K562 (cell line): ENCODE data around the gene MCL1. TPM values are rescaled to one million over a fixed set of nuclear protein-coding genes. Genes with fewer than 3 reads are reported as not detected.

Experiments
- C11orf30 ChIP-seq: fragments of 450-650 bp; IDR thresholded peaks from 2 replicates; pipeline ENCODE4 v1.6.1; 2016; ENCODE audit warnings: low read depth, mild to moderate bottlenecking
- CBX2 ChIP-seq: fragments of 200-600 bp; sonication (generic); IDR thresholded peaks from one replicate; pipeline ENCODE4 v1.6.1; 2012; ENCODE audit warnings: mild to moderate bottlenecking, low read length, inconsistent platforms; ENCODE audit not compliant: insufficient read depth, poor library complexity, severe bottlenecking
- CREM ChIP-seq: IDR thresholded peaks from 2 replicates; pipeline ENCODE4 v1.6.1; 2014; ENCODE audit warnings: antibody characterized with exemption, low read depth
- E2F3 ChIP-seq: fragments of 250-450 bp; sonication (Bioruptor Pico); IDR thresholded peaks from 2 replicates; pipeline ENCODE4 v1.4.0; 2020; ENCODE audit warnings: mild to moderate bottlenecking
- HEY1 ChIP-seq: fragments of 250-450 bp; sonication (Bioruptor Pico); IDR thresholded peaks from 2 replicates; pipeline ENCODE4 v1.5.0; 2020; ENCODE audit warnings: mild to moderate bottlenecking, moderate library complexity, borderline replicate concordance
- HOMEZ ChIP-seq: fragments of 250-450 bp; sonication (Bioruptor Pico); IDR thresholded peaks from 2 replicates; pipeline ENCODE4 v1.4.0; 2020; ENCODE audit warnings: mild to moderate bottlenecking, moderate library complexity
- MAFF ChIP-seq: IDR thresholded peaks from 2 replicates; pipeline ENCODE4 v1.6.1; 2012; ENCODE audit warnings: low read length, improper control_type of control experiment
- MEIS2 ChIP-seq: fragments of 450-650 bp; IDR thresholded peaks from 2 replicates; pipeline ENCODE4 v1.6.1; 2014; ENCODE audit warnings: mild to moderate bottlenecking; ENCODE audit not compliant: partially characterized antibody
- MIER1 ChIP-seq: fragments of 450-650 bp; IDR thresholded peaks from 2 replicates; pipeline ENCODE4 v1.6.1; 2016; ENCODE audit warnings: antibody characterized with exemption, mild to moderate bottlenecking, low read depth
- MYC ChIP-seq, 2 experiments: fragments of 250-450 bp in 1 of 2; sonication (Bioruptor Pico) in 1 of 2; IDR thresholded peaks; 2 replicates each; pipeline versions ENCODE4 v1.5.1 to v1.6.1; 2012 to 2021; ENCODE audit warnings: low read depth in 2 of 2, borderline replicate concordance in 1 of 2, improper control_type of control experiment in 1 of 2, low read length in 1 of 2, mild to moderate bottlenecking in 1 of 2, moderate library complexity in 1 of 2
- NEUROD1 ChIP-seq: fragments of 150-350 bp; IDR thresholded peaks from 2 replicates; pipeline ENCODE4 v1.6.1; 2014; ENCODE audit warnings: borderline replicate concordance, low read length, low read depth; ENCODE audit not compliant: partially characterized antibody
- NFIC ChIP-seq: fragments of 450-650 bp; IDR thresholded peaks from 2 replicates; pipeline ENCODE4 v1.6.1; 2017; ENCODE audit warnings: mild to moderate bottlenecking, inconsistent platforms
- NFIX ChIP-seq: fragments of 250-450 bp; sonication (Bioruptor Pico); IDR thresholded peaks from 2 replicates; pipeline ENCODE4 v1.4.0; 2020; ENCODE audit warnings: low read depth, mild to moderate bottlenecking, moderate library complexity
- PPARD ChIP-seq: fragments of 250-450 bp; sonication (Bioruptor Pico); IDR thresholded peaks from 2 replicates; pipeline ENCODE4 v1.8.0; 2022; ENCODE audit warnings: inconsistent platforms, mild to moderate bottlenecking, moderate library complexity
- PTBP1 ChIP-seq: fragments of 200-400 bp; formaldehyde crosslinking; IDR thresholded peaks from 2 replicates; pipeline ENCODE4 v1.6.1; 2017; ENCODE audit warnings: low read depth, low read length
- RBM14 ChIP-seq: fragments of 200-400 bp; formaldehyde crosslinking; IDR thresholded peaks from 2 replicates; pipeline ENCODE4 v1.6.1; 2018; ENCODE audit warnings: low read depth, mild to moderate bottlenecking, low read length, moderate library complexity, borderline replicate concordance; ENCODE audit not compliant: insufficient read depth
- RFX1 ChIP-seq: fragments of 450-650 bp; IDR thresholded peaks from 2 replicates; pipeline ENCODE4 v1.6.1; 2016; ENCODE audit warnings: mild to moderate bottlenecking, moderate library complexity
- RNF2 ChIP-seq: sonication (generic); IDR thresholded peaks from 2 replicates; pipeline ENCODE4 v1.6.1; 2016
- SAFB2 ChIP-seq: fragments of 200-400 bp; formaldehyde crosslinking; IDR thresholded peaks from 2 replicates; pipeline ENCODE4 v1.6.1; 2018; ENCODE audit warnings: borderline replicate concordance, low read length, low read depth, moderate library complexity; ENCODE audit not compliant: severe bottlenecking
- SIX5 ChIP-seq, 2 experiments: IDR thresholded peaks; 2 replicates each; pipeline ENCODE4 v1.6.1; 2011; ENCODE audit warnings: low read length in 2 of 2, borderline replicate concordance in 1 of 2, low read depth in 1 of 2, mild to moderate bottlenecking in 1 of 2, moderate library complexity in 1 of 2; ENCODE audit not compliant: insufficient read depth in 1 of 2
- SMARCB1 ChIP-seq: IDR thresholded peaks from 2 replicates; pipeline ENCODE4 v1.6.1; 2011; ENCODE audit warnings: improper control_type of control experiment, low read depth; ENCODE audit not compliant: insufficient read length
- STAT5A ChIP-seq: IDR thresholded peaks from 2 replicates; pipeline ENCODE4 v1.6.1; 2012; ENCODE audit warnings: low read length, inconsistent platforms, borderline replicate concordance
- SUPT5H ChIP-seq: fragments of 450-650 bp; IDR thresholded peaks from 2 replicates; pipeline ENCODE4 v1.6.1; 2016
- YY1 ChIP-seq, 3 experiments: IDR thresholded peaks; 2 replicates each; pipeline ENCODE4 v1.6.1; 2011; ENCODE audit warnings: low read length in 2 of 3, mild to moderate bottlenecking in 2 of 3, moderate library complexity in 2 of 3, borderline replicate concordance in 1 of 3, control low read depth in 1 of 3, low read depth in 1 of 3; ENCODE audit not compliant: insufficient read depth in 3 of 3, insufficient replicate concordance in 2 of 3, control insufficient read depth in 1 of 3, insufficient read length in 1 of 3; ENCODE audit errors: extremely low read depth in 1 of 3
- ZBTB5 ChIP-seq: fragments of 450-650 bp; IDR thresholded peaks from 2 replicates; pipeline ENCODE4 v1.6.1; 2017; ENCODE audit warnings: antibody characterized with exemption
- ZC3H8 ChIP-seq: fragments of 450-650 bp; IDR thresholded peaks from 2 replicates; pipeline ENCODE4 v1.6.1; 2017
- ZNF12 ChIP-seq: sonication (generic); formaldehyde crosslinking; IDR thresholded peaks from 2 replicates; pipeline ENCODE4 v1.4.0; 2020; ENCODE audit warnings: mild to moderate bottlenecking, missing genetic modification reagents
- ZNF133 ChIP-seq: fragments of 250-450 bp; sonication (Bioruptor Pico); IDR thresholded peaks from 2 replicates; pipeline ENCODE4 v1.4.0; 2020; ENCODE audit warnings: mild to moderate bottlenecking
- polyA plus RNA-seq, 8 experiments: library from polyadenylated mRNA; depleted of rRNA in 4 of 8; stranded (reverse) in 5 of 8; unstranded in 3 of 8; fragments of >200 nt; fragmentation: Nextera tagmentation in 2 of 8; fragmentation: Illumina TruSeq in 1 of 8; extraction: Ambion mirVana in 2 of 8; extraction: Trizol in 1 of 8; gene quantifications; 2 replicates each; pipeline versions ENCODE4 v1.2.1 to v1.2.3, GENCODE V29; 2011 to 2014; ENCODE audit warnings: inconsistent platforms in 1 of 8, missing spikeins in 1 of 8
- total RNA-seq, 7 experiments: library from RNA; depleted of rRNA in 6 of 7; stranded (reverse); fragments of >200 nt in 6 of 7; fragmentation: Illumina TruSeq in 2 of 7; extraction: Trizol in 2 of 7; gene quantifications; 2 replicates each; pipeline versions ENCODE4 v1.2.1 to v1.2.3, GENCODE V29; 2011 to 2021; ENCODE audit warnings: low replicate concordance in 1 of 7

The MCL1 gene
- total and polyA plus RNA-seq, 9 of the 15 experiments (the other 6 are each of a cell fraction or from before 2014, with no cell fraction given): 27.1 to 224 (median 138) TPM

GRCh38 chr1:150560011-150560438 lies 19.4 kb downstream of the MCL1 start (continued):
- no peak for TF ChIP-seq PPARD (CRISPR knock-in tag)
- no peak for TF ChIP-seq NFIC
- no peak for TF ChIP-seq STAT5A
- TF ChIP-seq ZNF12 (CRISPR knock-in tag): no peak
- TF ChIP-seq E2F3 (CRISPR knock-in tag): no peak
- TF ChIP-seq ZNF133 (CRISPR knock-in tag): no peak
- peak in 1 of 3 experiments; percentile 16 for TF ChIP-seq YY1 (IDR thresholded peaks at IDR 0.05; ENCODE audit: borderline replicate concordance in 1 of 3, control insufficient read depth in 1 of 3, extremely low read depth in 1 of 3, insufficient read depth in 3 of 3, insufficient read length in 1 of 3, insufficient replicate concordance in 2 of 3, low read depth in 1 of 3, low read length in 2 of 3)
- no peak for TF ChIP-seq SMARCB1
- TF ChIP-seq HOMEZ: no peak
- peak; percentile 69 for TF ChIP-seq CREM
- no peak for TF ChIP-seq SAFB2
- no peak for TF ChIP-seq PTBP1
- no peak for TF ChIP-seq RFX1
- TF ChIP-seq MYC (IDR thresholded peaks at IDR 0.05; ENCODE audit: low read depth, low read length): 0 out of 2 replicates have a peak, but pooled peaks have one; percentile 60
- no peak for TF ChIP-seq MYC (CRISPR knock-in tag; IDR thresholded peaks at IDR 0.05; ENCODE audit: borderline replicate concordance, low read depth)
- no peak for TF ChIP-seq MAFF
- TF ChIP-seq NEUROD1: no peak
- TF ChIP-seq SUPT5H: peak; percentile 14; the same call in 1 of the 2 replicates
- no peak for TF ChIP-seq NFIX (CRISPR knock-in tag)
- TF ChIP-seq HEY1: no peak
- TF ChIP-seq SIX5 (IDR thresholded peaks at IDR 0.05; ENCODE audit: borderline replicate concordance in 1 of 2, insufficient read depth in 1 of 2, low read depth in 1 of 2, low read length in 2 of 2): no peak
- TF ChIP-seq RBM14: no peak
- TF ChIP-seq MEIS2: no peak
- TF ChIP-seq CBX2: no peak
- no peak for TF ChIP-seq ZBTB5
- no peak for TF ChIP-seq MIER1
- no peak for TF ChIP-seq ZC3H8
- no peak for TF ChIP-seq RNF2
- TF ChIP-seq C11orf30: no peak
